ENCODE data around the gene SLC25A25.
A peak's percentile ranks its signal among the peaks of the same experiment; 100 is the strongest.
"Not testable (repeated sequence)": the region's sequence is repeated elsewhere in the genome, so short reads cannot be mapped to it uniquely, and the experiment has no call there.

SLC25A25 gene

GRCh38 chr9:128127990-128128835, 60.2 kb downstream of the SLC25A25 start:
- peak; percentile 93 for DNase-seq

- no peak for DNase-seq
These were observed 61.0 kb downstream of the SLC25A25 start for GRCh38 chr9:128128836-128129590.

- DNase-seq, result peak; percentile 65
These were observed 62.1 kb downstream of the SLC25A25 start for GRCh38 chr9:128129976-128130590.

DNA sequence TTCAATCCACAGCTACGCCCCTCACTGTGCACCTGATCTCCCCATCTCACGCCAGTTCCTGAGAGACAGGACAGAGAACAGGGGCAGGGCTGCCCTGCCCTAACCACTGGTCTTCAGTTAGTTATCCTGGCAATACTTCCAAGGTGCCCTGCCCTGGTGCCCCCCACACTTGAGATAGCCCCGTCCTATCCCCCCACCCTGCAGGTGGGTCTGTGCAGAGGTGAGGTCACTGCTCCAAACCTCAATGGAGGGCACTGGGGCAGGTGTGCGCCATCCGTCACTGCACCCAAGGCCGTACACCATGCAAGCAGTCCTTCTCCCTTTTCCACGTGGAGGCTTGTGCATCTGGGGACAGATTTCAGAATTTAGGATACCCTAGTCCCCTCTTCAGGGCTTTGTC, 62.6 kb downstream of the SLC25A25 start:
- not testable (repeated sequence) for DNase-seq

- DNase-seq, result not testable (repeated sequence)
These were observed 63.3 kb downstream of the SLC25A25 start for GRCh38 chr9:128131346-128131745.

GRCh38 chr9:128132139-128132538, 64.1 kb downstream of the SLC25A25 start:
- not testable (repeated sequence) for DNase-seq

GRCh38 chr9:128135561-128135960, 67.5 kb downstream of the SLC25A25 start:
- not testable (repeated sequence) for DNase-seq

DNA sequence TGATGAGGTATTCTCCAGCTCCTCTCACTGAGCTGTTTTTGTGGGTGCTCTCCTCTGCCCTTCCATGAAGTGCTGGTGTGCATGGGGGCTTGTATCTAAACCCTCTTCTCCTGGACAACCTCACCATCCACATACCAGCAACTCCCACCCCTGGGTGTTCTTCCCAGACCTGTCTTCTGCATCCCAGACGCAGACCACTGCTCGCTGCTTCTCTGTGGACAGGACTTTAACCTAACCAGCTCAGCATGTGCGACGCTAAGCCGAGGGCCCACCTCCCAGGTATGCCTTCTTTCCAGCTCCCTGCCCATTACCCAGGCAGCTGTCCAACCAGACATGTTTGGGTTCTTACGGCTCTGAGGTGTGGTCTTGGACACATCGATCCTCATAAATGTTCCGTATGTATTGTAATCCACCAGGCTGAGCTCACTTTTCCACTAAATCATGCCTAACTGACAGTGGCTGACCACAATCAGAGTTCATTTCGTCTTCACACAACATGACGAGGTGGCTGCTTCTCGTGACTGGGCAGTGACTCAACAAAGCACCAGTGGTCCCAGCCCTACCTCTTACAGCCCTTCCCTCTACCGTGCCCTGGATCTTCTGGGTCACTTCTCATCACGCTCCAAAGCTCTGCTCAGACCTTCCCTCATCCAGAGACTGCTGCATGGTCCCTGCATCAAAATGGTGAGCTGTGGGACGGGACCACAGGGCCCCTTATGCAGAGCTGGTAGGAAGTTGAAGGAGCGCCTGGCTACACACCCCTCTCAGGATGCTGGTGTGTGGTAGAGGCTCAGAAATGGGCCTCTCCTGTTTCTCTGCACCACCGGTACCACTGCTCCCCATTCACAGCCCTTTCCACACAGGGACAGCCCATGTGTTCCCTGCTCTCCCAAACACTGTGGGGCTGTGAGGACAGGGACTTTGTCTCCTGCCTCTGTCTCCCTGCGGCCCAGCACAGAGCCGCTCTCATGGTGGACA, 69.1 kb downstream of the SLC25A25 start:
- no peak for DNase-seq

GRCh38 chr9:128138001-128138400, 70.0 kb downstream of the SLC25A25 start:
- no peak for DNase-seq

GRCh38 chr9:128139621-128140020, 71.6 kb downstream of the SLC25A25 start:
- DNase-seq, result no peak

DNA sequence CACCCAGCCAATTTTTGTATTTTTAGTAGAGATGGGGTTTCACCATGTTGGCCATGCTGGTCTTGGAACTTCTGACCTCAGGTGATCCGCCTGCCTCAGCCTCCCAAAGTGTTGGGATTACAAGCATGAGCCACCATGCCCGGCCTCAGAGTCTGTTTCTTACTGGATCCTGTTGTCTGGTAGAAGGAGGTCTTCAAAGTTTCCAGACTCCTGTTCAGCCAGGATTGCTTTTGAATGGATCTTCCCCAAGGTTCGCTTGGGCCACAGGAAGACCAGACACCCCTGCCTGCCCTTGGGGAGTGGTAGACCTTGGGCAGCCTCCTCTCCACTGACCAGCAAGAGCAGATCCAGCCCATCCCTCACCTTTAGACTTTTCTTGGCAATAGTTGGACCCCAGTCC, 73.6 kb downstream of the SLC25A25 start:
- DNase-seq, result no peak

DNA sequence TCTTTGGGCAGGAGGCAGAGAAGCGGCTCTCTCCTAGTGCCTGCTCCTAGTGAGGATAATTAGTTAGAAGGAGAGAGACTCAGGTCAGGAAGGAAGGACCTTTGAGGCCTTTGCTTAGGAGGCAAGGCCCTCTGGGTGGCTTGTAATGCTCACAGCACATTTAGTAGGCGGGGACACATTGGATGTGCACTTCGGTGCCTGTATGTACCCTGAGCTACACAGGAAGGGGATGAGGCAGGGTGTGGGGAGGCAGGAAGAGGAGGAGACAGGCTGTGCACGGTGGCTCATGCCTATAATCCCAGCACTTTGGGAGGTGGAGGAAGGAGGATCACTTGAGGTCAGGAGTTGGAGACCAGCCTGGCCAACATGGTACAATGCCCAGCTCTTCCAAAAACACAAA, 74.0 kb downstream of the SLC25A25 start:
- DNase-seq, result no peak

GRCh38 chr9:128142596-128142995, 74.6 kb downstream of the SLC25A25 start:
- no peak for DNase-seq

DNA sequence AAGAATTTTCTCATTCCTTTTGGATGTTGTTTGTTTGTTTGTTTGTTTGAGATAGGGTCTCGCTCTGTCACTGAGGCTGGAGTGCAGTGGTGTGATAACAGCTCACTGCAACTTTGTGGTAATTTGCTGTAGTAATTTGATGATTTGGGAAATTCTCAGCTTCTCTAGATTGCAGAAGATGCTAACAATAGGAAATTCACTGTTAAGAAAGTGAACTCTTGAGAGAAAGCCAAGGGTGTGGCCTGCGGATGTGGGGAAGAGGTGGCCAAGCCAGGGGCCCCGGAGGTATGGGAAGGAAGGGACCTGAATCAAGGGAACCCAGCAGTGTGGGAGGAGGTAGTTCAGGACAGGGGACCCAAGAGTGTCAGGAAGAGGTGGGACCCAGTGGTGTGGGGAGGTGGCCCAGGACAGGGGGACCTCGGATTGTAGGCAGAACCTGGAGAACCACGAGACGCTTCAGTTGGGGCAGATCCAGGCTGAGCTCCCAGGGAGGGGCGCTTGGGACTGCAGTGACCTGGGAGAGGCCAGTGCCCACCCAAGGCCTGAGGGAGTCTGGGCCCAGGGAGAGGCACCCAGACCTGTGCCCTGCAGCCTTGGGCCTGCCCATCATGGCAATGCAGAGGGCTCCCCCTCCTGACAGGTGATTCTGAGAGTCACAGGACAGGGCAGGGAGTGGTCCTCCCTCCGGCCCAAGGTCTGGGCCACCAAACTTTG, 75.7 kb downstream of the SLC25A25 start:
- DNase-seq, result no peak

- no peak for DNase-seq
These were observed 76.5 kb downstream of the SLC25A25 start for GRCh38 chr9:128144239-128145181.

DNA sequence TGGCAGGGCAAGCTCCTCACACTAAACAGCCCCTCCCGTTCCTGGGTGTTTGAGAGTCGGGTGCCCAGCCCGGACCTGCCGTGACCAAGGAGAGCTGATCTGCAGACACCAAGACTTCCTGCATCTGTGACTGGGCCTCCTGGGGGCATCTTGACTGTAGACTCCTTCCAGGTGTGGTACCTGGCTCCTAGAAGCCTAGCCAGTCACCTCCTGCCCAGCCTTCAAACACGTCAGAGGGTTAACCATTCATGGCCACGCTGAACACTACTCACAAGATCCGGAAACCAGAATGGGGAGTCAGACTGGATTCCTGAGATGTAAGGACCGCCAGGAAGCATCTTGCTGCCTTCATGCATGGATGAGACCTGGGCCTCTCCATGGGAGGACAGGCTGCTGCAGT, 77.5 kb downstream of the SLC25A25 start:
- no peak for DNase-seq

DNA sequence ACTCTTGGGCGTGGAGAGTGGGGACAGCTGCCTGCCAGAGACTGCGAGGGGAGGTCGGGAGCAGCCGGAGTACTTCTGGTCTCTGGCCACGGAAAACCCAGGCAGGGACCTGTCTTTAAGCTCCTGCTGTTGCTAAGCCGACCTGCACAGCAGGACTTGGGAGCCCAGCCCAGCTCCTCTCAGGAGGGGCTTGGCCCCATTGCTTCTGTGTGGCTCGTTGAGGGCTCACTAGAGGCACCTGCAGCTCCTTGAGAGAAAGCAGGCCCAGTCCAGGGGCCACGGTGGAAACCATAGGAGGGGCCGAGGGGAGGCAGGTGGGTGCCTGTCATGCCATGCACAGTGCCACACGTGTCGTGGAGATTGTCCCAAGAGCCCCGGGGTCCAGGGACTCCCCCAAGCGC, 77.9 kb downstream of the SLC25A25 start:
- no peak for DNase-seq

DNA sequence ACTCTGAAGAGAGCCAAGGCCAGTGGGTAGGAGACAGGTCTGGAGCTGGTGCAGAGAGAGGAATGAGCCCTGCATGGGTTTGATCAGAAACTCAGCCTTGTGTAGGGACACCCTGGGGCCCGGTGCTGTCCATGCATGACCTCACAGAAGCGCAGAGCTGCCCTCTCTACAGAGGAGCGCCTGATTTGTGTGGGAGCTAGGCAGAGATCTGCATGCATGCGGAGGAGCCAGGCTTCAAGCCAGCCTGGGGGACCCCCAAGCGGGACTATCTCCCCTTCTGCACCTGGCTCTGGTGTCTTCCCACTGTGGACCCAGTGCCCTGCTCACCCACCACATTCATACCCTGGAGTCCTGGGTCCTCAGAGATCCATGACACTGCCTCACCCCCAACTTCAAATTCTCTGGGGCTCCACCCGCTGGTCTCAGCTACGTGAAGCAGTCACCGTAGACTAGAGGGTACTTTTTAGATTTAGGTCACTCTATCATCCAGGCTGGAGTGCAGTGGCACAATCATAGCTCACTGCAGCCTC, 78.6 kb downstream of the SLC25A25 start:
- no peak for DNase-seq

- DNase-seq, result no peak
These were observed 80.5 kb downstream of the SLC25A25 start for GRCh38 chr9:128148509-128149000.
